Measurements from ENCODE around the gene GALNT2.

- no peak for TF ChIP-seq SUZ12 (IDR thresholded peaks at IDR 0.05; ENCODE audit: extremely low read depth, insufficient read depth, insufficient read length)
- TF ChIP-seq YY1 (IDR thresholded peaks at IDR 0.05; ENCODE audit: insufficient read depth, insufficient read length): no peak
- TF ChIP-seq ZNF274 (IDR thresholded peaks at IDR 0.05; ENCODE audit: low read depth, low read length): no peak
Measured at GRCh38 chr1:230072866-230073265, 5.8 kb downstream of the GALNT2 start.
